Activated CD8-positive, alpha-beta memory T cell treated with anti-CD3 and anti-CD28 coated beads for 24 hours (primary cell): ENCODE results near the gene POU2AF3.
"Not testable (repeated sequence)": the region's sequence is repeated elsewhere in the genome, so short reads cannot be mapped to it uniquely, and the experiment has no call there.

Source experiments
- DNase-seq: peaks from one replicate; pipeline ENCODE4 v3.0.0-alpha.2; 2020

Gene POU2AF3

GRCh38 chr11:111298413-111299100 lies at the start of gene POU2AF3:
POU2AF3 (plus strand) TSS chr11:111298546; CDS start chr11:111298582, 36 bp downstream.
- DNase-seq = no peak

DNA sequence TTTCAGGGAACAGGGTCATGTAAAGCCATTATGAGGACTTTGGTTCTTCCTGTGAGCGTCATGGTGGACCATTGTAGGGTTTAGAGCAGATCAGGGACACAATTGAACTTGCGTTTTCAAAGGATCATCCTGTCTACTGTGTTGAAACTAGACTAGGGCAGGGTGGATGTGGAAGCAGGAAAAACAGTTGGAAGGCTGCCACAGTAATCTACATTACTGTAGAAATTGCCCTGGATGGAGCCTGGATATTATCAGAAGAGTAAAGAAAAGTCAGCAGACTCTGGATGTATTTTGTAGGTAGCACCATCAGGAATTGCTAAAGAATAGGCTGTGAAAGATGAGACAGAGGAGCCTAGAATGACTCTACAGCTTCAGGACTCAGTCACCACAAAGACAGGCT lies 47.4 kb upstream of the POU2AF3 start:
- DNase-seq = no peak

DNA sequence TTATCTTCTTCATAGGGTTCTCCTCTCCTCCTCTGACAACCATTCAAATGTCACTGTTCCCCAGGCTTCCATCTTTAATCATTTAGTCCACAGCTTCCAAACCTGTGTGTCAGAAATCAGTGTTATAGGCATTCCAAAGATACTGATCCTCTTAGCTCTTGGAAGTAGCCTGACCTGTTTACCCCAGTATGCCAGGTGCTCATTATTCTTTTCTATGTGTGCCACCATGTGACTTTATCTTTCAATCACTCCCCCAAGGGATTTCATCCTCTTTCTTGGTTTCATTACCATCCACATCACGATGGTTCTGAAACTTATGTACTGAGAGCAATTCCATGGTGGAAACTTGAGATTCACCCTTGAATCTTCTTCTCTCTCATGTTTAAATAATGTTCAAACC lies 45.2 kb upstream of the POU2AF3 start:
- no peak for DNase-seq

DNA sequence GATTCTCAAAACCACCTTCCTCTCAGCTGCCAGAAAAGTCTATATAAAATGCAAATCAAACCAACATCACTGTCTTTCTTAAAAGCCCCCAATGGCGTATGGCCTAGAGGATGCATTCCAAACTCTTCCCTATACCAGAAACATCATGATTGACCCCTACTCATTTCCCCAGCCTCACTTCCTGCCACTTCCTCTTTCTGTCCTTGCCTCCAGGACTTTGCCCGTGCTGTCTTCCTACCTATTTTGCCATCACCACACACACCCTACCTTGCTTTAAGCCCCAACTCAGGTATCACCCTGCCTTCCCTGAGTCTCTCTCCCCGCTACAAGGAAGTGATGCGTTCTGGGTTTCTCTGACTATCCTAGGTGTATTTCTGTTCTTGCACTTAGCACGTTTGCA lies 44.7 kb upstream of the POU2AF3 start:
- no peak for DNase-seq

DNA sequence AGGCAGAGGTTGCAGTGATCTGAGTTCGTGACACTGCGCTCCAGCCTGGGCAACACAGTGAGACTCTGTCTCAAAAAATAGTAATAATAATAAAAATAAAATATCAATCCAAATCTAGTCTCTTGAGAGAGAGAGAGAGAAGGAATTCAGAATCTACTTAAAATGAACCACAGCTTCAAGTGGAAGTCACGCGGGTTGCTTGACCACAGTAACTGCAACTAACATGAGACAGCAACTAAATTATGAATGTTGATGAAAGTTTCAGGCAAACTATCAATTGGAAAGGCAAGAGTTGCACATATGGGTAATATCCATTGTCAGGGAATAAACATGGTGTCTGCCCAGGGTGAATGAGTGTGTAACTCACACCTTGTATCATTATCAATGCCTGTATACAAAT lies 40.3 kb upstream of the POU2AF3 start:
- DNase-seq = no peak

DNA sequence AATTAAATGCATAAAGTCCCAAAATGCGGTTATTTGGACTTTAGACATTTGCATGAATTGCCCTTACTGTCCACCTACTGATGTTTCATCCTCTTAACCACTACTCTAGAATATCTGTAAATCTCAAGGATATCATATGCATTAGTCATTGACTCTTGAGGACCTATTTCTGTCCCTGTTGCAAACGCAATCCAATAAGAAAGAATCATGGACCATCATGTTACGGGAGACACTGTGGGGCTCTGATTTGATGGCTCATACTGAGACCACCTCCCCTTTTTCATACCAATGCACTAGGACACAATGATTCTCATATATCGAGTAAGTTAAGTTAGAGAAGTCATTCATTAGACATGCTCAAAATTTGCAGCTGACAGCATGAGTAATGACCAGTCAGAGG lies 38.5 kb upstream of the POU2AF3 start:
- DNase-seq = no peak

- no peak for DNase-seq
Measured at GRCh38 chr11:111260811-111261210, 37.5 kb upstream of the POU2AF3 start.

GRCh38 chr11:111264646-111265045 lies 33.7 kb upstream of the POU2AF3 start:
- DNase-seq = no peak

DNA sequence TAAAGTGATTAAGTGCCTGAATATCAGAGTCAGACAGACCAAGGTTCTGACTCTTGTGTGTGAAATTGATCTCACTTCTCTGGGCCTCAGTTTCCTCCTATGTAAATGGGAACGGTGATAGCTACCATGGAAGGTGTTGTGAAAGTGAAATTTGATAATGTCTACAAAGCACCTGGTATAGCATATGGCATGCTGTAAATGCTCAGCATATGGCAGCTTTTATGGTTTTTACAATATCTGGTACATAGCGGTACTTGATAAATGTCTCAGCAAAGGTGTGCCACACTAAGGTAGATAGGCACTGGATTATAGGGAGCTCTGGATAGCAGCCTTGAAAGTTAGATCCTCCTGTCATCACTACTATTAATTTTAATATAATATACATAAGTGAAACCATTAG lies 32.9 kb upstream of the POU2AF3 start:
- DNase-seq = no peak

DNA sequence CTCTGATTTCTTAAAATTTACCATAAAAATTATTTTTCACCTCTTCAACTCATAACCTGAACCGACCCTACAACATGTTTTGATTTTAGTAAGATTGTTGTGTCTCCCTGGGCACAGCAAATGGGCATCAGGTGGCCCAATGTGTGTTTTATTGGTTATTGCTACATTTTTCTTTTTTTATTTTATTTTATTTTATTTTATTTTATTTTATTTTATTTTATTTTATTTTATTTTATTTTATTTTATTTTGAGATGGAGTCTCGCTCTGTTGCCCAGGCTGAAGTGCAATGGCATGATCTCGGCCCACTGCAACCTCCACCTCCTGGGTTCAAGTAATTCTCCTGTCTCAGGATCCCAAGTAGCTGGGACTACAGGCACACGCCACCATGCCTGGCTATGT lies 30.0 kb upstream of the POU2AF3 start:
- not testable (repeated sequence) for DNase-seq

DNA sequence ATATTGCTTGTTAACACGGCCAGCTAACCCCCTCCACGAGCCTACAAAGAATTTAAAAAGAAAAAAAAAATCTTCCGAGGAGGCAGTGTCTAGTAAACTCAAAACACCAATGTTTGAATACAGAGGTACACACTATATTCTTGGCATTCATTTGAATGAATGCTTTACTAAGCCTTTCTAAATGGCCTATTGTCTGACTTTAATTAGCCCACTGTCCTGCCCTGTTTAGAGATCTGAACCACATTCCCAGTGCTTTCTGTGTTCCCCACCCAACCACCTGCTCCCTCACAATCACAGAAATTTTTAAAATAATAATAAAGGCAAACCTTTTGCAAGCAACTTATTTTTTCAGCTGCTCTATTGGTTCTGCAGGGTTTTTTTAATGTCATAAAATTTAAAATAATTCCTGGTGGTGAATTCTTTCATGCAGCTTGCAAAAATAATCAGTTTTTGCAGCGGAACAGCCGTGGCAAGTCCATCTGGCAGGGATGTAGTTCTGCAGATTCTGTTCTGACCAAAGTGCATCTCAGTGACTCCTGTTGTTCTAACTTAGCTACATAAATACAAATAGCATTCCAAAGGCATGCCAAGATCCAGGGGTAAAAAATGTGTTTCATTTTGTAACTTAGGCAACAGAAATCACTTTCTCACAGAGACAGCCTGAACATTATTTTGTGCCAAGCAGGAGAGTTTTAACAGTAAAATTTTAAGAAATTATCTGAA lies 29.0 kb upstream of the POU2AF3 start:
- no peak for DNase-seq

DNA sequence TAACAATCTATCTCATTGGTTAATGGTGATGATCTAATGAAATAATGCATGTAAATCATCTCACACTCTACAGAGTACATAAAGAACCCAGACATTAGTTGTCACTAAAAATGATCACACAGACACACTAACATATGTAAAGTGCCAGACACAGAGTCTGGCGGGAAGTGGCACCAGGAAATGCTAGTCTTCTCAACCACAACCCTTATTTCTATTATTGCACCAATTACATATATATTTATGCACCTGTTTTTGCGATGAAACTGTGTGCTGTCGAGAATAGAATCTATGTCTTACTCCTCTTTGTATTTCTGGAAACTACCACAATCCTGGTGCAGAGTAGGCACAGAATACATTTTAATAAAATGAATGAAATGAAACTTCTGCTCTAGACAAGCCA lies 25.9 kb upstream of the POU2AF3 start:
- no peak for DNase-seq

DNA sequence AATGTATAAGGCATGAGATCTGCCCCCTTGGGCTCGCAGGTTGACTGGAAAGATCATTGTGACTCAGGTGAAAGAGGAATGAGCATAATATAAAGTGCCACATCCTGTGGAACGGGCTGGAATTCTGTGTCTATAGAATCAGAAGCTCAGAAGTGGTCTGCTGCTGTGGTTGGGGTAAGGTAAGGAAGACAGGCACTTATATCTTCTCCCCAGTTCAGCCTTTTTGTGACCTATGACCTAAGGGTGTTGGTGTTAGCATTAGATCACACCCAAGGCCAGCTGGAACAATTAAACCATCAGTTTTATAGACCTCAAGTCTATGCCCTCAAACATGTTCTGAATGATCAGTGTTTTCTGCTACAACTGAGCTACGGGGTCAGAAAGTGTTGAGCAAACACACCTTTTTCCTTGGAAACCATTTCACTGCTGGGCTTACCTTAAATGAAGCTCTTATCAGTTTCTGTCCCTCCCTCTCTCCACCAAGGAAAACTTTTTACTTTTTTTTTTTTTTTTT lies 15.7 kb upstream of the POU2AF3 start:
- DNase-seq = no peak

DNA sequence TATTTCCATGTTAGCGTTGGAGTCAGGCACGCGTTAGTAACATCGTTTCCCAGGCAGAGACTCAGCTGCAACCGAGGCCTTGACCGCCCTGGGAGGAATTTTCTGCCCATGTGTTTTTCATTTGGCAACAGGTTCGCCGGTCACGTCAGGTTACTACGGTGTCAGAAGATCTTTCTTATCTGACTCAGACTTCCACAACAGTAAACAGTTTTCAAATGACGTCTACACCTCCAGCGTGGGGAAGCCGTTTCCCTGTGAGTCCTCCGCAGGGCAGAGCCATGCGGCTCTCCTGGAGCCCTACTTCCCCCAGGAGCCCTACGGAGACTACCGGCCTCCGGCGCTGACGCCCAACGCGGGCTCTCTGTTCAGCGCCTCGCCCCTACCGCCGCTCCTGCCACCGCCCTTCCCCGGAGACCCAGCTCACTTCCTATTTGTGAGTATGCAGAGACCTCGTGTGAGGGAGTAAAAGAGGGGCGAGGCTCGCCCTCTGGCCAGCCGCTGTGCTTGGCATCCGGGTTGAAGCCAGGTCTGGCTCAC lies 14.3 kb upstream of the POU2AF3 start:
- DNase-seq = no peak

GRCh38 chr11:111285189-111286091 lies 12.9 kb upstream of the POU2AF3 start:
- no peak for DNase-seq

DNA sequence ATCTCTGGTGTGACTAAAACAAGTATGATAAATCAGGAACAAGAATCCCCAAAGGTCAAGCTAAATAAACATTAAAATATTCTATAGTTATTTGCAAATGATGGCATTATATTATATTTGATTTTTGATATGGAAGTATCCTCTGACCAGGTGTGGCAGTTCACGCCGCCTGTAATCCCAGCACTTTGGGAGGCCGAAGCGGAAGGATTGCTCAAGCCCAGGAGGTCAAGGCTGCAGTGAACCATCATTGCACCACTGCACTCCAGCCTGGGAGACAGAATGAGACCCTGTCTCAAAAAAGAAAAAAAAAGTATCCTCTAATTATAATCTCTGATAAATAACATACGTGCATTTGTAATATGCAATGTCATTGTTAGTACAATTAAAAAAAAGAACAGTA lies 6.6 kb upstream of the POU2AF3 start:
- no peak for DNase-seq

DNA sequence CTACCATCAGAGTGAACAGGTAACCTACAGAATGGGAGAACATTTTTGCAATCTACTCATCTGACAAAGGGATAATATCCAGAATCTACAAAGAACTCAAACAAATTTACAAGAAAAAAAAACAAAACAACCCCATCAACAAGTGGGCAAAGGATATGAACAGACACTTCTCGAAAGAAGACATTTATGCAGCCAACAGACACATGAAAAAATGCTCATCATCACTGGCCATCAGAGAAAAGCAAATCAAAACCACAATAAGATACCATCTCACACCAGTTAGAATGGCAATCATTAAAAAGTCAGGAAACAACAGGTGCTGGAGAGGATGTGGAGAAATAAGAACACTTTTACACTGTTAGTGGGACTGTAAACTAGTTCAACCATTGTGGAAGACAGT lies 5.9 kb upstream of the POU2AF3 start:
- not testable (repeated sequence) for DNase-seq

- no peak for DNase-seq
Measured at GRCh38 chr11:111296196-111296595, 2.1 kb upstream of the POU2AF3 start.

- no peak for DNase-seq
Measured at GRCh38 chr11:111297696-111298095, 650 bp upstream of the POU2AF3 start.

GRCh38 chr11:111299101-111300026 lies 1.0 kb downstream of the POU2AF3 start:
- DNase-seq = no peak

DNA sequence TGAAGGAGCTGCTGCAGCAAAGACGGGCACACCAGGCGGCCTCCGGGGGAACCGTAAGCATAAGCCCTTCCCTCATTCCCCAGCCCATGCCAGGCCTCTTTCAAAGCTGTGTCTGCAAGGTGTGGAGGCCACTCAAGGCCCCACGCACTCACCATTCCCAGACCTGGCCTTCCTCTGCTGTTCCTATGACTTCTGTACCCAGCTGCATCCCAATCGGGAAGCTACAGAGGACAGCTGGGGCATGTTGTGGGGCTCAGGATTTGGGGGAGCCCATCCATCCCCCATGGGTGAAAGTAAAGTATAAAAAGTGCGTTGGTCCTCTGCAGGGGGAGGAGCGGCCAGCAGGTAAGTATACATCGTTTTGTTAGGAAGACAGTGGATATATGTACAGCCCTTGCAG lies 2.2 kb downstream of the POU2AF3 start:
- DNase-seq = no peak
